ENCODE measurements around the gene EPB41L5. TPM values are rescaled to one million over a fixed set of nuclear protein-coding genes. Genes with fewer than 3 reads are reported as not detected.
A peak's percentile ranks its signal among the peaks of the same experiment; 100 is the strongest.

Gene EPB41L5
- total RNA-seq (2022): 81.9 and 83.0 TPM in 2 replicates
- Bru-seq, nascent RNA: percentile 94 among the genes with signal in this experiment
- percentile 96 among the genes with signal in this experiment for BruChase-seq, experiment 1, labeled RNA remaining after a 2-hour chase
- percentile 92 among the genes with signal in this experiment for BruChase-seq, experiment 2, labeled RNA remaining after a 6-hour chase
- long read RNA-seq, full-length matches to known transcripts: 185 of 221 reads
- long read RNA-seq, partial matches to known transcripts: 5 of 221 reads
- long read RNA-seq, other reads (novel, unspliced or antisense): 31 of 221 reads

- Histone ChIP-seq H3K4me3 (ENCODE audit: low read depth, low read length) (peak within 1 kb of the TSS; percentile 62), H3K9me3 (no peaks in the 10 kb centered on the region), H3K27me3 (replicated peaks; ENCODE audit: control insufficient read depth, insufficient read depth, low read length) (no peaks in the 10 kb centered on the region), H3K36me3 (ENCODE audit: control insufficient read depth, insufficient read depth, low read length) (no peaks in the 10 kb centered on the region), H3K4me1 (peaks cover 10% of the 10 kb centered on the region)
- no peaks in the 10 kb centered on the region for H3K9me3 Mint-ChIP-seq (ENCODE audit: unreplicated experiment)
- CTCF ChIA-PET: interaction anchor here (0.6 to 1.2 kb wide), 2 partner anchors 134 to 162 kb away, joined by 3 to 5 read pairs; no protein-coding TSS in a partner anchor
- no TSS peak for BruUV-seq (replicated peaks)
- peak; percentile 95 to 96 for DNase-seq
- no peaks in the 10 kb centered on the region for H3K27me3 Mint-ChIP-seq (ENCODE audit: insufficient read depth, unreplicated experiment)
- intact Hi-C loops (cut with micrococcal nuclease; ENCODE audit: unreplicated experiment): loop anchor here (1.0 to 10.0 kb wide), 5 partner anchors 20 to 258 kb away; partner anchors contain the start of gene PTPN4
- H3K4me1 Mint-ChIP-seq (ENCODE audit: low read depth, unreplicated experiment): peaks cover 24% of the 10 kb centered on the region
- peak within 1 kb of the TSS; percentile 74 for H3K4me3 Mint-ChIP-seq (ENCODE audit: unreplicated experiment)
- peaks cover 24% of the 10 kb centered on the region for H3K36me3 Mint-ChIP-seq (ENCODE audit: insufficient read depth, unreplicated experiment)
- TF ChIP-seq, protein P1, sequence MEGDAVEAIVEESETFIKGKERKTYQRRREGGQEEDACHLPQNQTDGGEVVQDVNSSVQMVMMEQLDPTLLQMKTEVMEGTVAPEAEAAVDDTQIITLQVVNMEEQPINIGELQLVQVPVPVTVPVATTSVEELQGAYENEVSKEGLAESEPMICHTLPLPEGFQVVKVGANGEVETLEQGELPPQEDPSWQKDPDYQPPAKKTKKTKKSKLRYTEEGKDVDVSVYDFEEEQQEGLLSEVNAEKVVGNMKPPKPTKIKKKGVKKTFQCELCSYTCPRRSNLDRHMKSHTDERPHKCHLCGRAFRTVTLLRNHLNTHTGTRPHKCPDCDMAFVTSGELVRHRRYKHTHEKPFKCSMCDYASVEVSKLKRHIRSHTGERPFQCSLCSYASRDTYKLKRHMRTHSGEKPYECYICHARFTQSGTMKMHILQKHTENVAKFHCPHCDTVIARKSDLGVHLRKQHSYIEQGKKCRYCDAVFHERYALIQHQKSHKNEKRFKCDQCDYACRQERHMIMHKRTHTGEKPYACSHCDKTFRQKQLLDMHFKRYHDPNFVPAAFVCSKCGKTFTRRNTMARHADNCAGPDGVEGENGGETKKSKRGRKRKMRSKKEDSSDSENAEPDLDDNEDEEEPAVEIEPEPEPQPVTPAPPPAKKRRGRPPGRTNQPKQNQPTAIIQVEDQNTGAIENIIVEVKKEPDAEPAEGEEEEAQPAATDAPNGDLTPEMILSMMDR (IDR thresholded peaks at IDR 0.05; ENCODE audit: insufficient read depth in 1 of 2, low read depth in 1 of 2, low read length in 1 of 2, severe bottlenecking in 1 of 2, unreplicated experiment in 1 of 2): no peak
- H3K27ac Mint-ChIP-seq (ENCODE audit: unreplicated experiment): peak within 1 kb of the TSS; percentile 81
- POLR2A ChIA-PET: interaction anchor here (0.5 to 1.3 kb wide), 18 partner anchors 9 to 1999 kb away, joined by 3 to 13 read pairs (median 4); partner anchors contain the start of gene TMEM185B
Measured at GRCh38 chr2:120012771-120013596, at the start of gene EPB41L5. Gene EPB41L5 (plus strand): TSS chr2:120013077. CDS start chr2:120019085, 6,008 bp downstream.

DNA sequence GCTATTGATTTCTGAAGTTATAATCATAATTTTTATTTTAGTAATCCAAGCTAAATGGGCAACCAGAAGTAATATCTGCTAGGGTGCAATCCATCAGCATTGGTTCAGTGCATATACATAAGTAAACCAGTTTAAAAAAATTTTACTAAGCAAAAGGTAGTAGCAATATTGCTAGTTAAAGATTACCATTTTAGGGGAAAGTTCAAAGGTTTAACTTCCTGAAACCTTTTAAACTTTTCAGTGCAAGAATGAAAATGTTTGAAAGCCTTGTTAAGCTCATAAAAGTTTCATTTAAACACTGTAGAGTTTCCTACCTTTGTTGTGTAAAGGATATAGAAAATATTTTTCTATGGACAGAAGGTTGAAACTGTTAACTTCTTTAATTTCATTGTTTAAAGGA lies 31.0 kb upstream of the EPB41L5 start:
- CTCF ChIA-PET: no interaction called here

GRCh38 chr2:119982506-119982905 lies 30.4 kb upstream of the EPB41L5 start:
- no TSS peak for BruUV-seq (replicated peaks)
- no peaks in the 10 kb centered on the region for H3K36me3 ChIP-seq (ENCODE audit: control insufficient read depth, insufficient read depth, low read length)
- H3K4me1 Mint-ChIP-seq (ENCODE audit: low read depth, unreplicated experiment): no peaks in the 10 kb centered on the region

More for the DNA sequence above, 31.0 kb upstream of the EPB41L5 start:
- no peaks in the 10 kb centered on the region for H3K9me3 ChIP-seq
- POLR2A ChIA-PET: no interaction called here
- Mint-ChIP-seq H3K27me3 (ENCODE audit: insufficient read depth, unreplicated experiment) (no peaks in the 10 kb centered on the region), H3K4me1 (ENCODE audit: low read depth, unreplicated experiment) (no peaks in the 10 kb centered on the region), H3K27ac (ENCODE audit: unreplicated experiment) (no peak overlapping the region), H3K4me3 (ENCODE audit: unreplicated experiment) (no peak overlapping the region), H3K9me3 (ENCODE audit: unreplicated experiment) (no peaks in the 10 kb centered on the region), H3K36me3 (ENCODE audit: insufficient read depth, unreplicated experiment) (peaks cover 5% of the 10 kb centered on the region)
- 0 out of 2 replicates have a peak overlapping the region, but pooled peaks have one; percentile 4 for H3K4me3 ChIP-seq (ENCODE audit: low read depth, low read length)
- H3K27me3 ChIP-seq (replicated peaks; ENCODE audit: control insufficient read depth, insufficient read depth, low read length): no peaks in the 10 kb centered on the region
- no TSS peak for BruUV-seq (replicated peaks)
- intact Hi-C loops (cut with micrococcal nuclease; ENCODE audit: unreplicated experiment): no loop called here
- H3K36me3 ChIP-seq (ENCODE audit: control insufficient read depth, insufficient read depth, low read length): no peaks in the 10 kb centered on the region
- no peak for DNase-seq
- TF ChIP-seq, protein P1 (IDR thresholded peaks at IDR 0.05; ENCODE audit: insufficient read depth in 1 of 2, low read depth in 1 of 2, low read length in 1 of 2, severe bottlenecking in 1 of 2, unreplicated experiment in 1 of 2): no peak
- H3K4me1 ChIP-seq: peaks cover 12% of the 10 kb centered on the region

More at GRCh38 chr2:119982506-119982905, 30.4 kb upstream of the EPB41L5 start:
- ChIA-PET POLR2A (no interaction called here), CTCF (no interaction called here)
- no peaks in the 10 kb centered on the region for H3K27me3 ChIP-seq (replicated peaks; ENCODE audit: control insufficient read depth, insufficient read depth, low read length)
- Mint-ChIP-seq H3K27me3 (ENCODE audit: insufficient read depth, unreplicated experiment) (no peaks in the 10 kb centered on the region), H3K27ac (ENCODE audit: unreplicated experiment) (no peak overlapping the region), H3K36me3 (ENCODE audit: insufficient read depth, unreplicated experiment) (peaks cover 5% of the 10 kb centered on the region), H3K4me3 (ENCODE audit: unreplicated experiment) (no peak overlapping the region), H3K9me3 (ENCODE audit: unreplicated experiment) (no peaks in the 10 kb centered on the region)
- peaks cover 12% of the 10 kb centered on the region for H3K4me1 ChIP-seq
- TF ChIP-seq, protein P1 (IDR thresholded peaks at IDR 0.05; ENCODE audit: insufficient read depth in 1 of 2, low read depth in 1 of 2, low read length in 1 of 2, severe bottlenecking in 1 of 2, unreplicated experiment in 1 of 2): no peak
- no peak overlapping the region for H3K4me3 ChIP-seq (ENCODE audit: low read depth, low read length)
- H3K9me3 ChIP-seq: no peaks in the 10 kb centered on the region
- intact Hi-C loops (cut with micrococcal nuclease; ENCODE audit: unreplicated experiment): no loop called here
- DNase-seq: no peak
